Mononuclear cell (primary cell): Measurements from ENCODE around the gene MED29. TPM values are rescaled to one million over a fixed set of nuclear protein-coding genes. Genes with fewer than 3 reads are reported as not detected.

Source experiments
- H3K27me3 ChIP-seq: 2 replicates; pipeline ENCODE4 v1.6.0; 2011; ENCODE audit warnings: low read length, control low read depth; ENCODE audit not compliant: insufficient read depth
- H3K4me1 ChIP-seq: 2 replicates; pipeline ENCODE4 v1.5.1; 2011; ENCODE audit warnings: mild to moderate bottlenecking, low read length, control low read depth; ENCODE audit not compliant: insufficient read depth
- H3K4me3 ChIP-seq: 2 replicates; pipeline ENCODE4 v1.5.1; 2011; ENCODE audit warnings: mild to moderate bottlenecking, low read length, moderate library complexity
- H3K9me3 ChIP-seq: 2 replicates; pipeline ENCODE4 v1.5.1; 2011; ENCODE audit warnings: low read depth, mild to moderate bottlenecking, control low read depth, low read length
- total RNA-seq: library from RNA; depleted of rRNA; stranded (reverse); fragments of >200 nt; gene quantifications from one replicate; pipeline ENCODE4 v1.2.3, GENCODE V29; 2012

MED29 gene
- total RNA-seq, 1 donor: 21.9 TPM

- no peak overlapping the region for H3K4me3 ChIP-seq
- H3K9me3 ChIP-seq: no peaks in the 10 kb centered on the region
- no peaks in the 10 kb centered on the region for H3K4me1 ChIP-seq
- H3K27me3 ChIP-seq: no peaks in the 10 kb centered on the region
Observed at GRCh38 chr19:39381910-39382611, 9.1 kb upstream of the MED29 start.

GRCh38 chr19:39382991-39383828 lies 8.0 kb upstream of the MED29 start:
- Histone ChIP-seq H3K27me3 (no peaks in the 10 kb centered on the region), H3K4me1 (no peaks in the 10 kb centered on the region), H3K4me3 (no peak overlapping the region), H3K9me3 (no peaks in the 10 kb centered on the region)

DNA sequence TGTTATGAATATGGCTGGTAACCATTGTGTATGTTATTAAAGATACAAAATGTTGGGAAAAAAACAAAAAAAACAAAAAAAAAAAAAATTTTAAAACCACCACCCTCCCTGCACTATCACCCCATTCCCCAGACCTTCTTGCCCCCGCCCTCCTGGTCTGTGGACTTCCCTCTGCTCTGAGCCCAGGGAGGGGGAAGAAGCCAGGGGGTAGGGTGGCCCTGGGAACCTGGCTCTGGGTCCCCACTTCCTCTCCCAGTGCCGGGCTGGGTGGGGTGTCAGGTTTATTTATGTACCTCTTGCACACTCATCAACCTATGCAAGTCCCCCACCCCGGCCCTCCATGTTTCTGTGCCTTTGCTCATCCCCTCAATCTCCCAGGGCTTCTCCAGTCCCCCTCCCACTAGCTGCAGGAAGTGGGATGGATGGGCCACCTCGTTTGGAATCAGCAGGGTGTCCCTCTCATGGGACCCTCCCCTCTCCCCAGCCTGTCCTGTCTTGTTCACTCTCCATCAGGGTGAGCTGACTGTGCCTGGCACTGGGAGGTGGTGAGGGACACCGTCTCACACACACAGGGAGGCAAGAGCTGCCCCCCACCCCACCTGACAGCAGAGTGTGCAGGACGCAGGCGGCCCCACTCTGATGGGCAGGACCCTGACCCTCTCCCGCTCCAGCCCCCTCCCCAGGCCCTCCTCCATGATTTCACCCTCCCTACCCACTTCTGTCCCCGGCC lies 6.2 kb upstream of the MED29 start:
- H3K4me3 ChIP-seq: no peak overlapping the region
- peaks cover 9% of the 10 kb centered on the region for H3K4me1 ChIP-seq
- no peaks in the 10 kb centered on the region for H3K9me3 ChIP-seq
- H3K27me3 ChIP-seq: no peaks in the 10 kb centered on the region

- no peak overlapping the region for H3K4me3 ChIP-seq
- no peaks in the 10 kb centered on the region for H3K27me3 ChIP-seq
- H3K4me1 ChIP-seq: peaks cover 15% of the 10 kb centered on the region
- no peaks in the 10 kb centered on the region for H3K9me3 ChIP-seq
Observed at GRCh38 chr19:39385629-39386411, 5.4 kb upstream of the MED29 start.

- Histone ChIP-seq H3K27me3 (no peaks in the 10 kb centered on the region), H3K4me1 (peaks cover 15% of the 10 kb centered on the region), H3K9me3 (no peaks in the 10 kb centered on the region), H3K4me3 (no peak overlapping the region)
Observed at GRCh38 chr19:39386557-39386956, 4.6 kb upstream of the MED29 start.

- peaks cover 30% of the 10 kb centered on the region for H3K4me1 ChIP-seq
- H3K9me3 ChIP-seq: no peaks in the 10 kb centered on the region
- no peaks in the 10 kb centered on the region for H3K27me3 ChIP-seq
- no peak overlapping the region for H3K4me3 ChIP-seq
Observed at GRCh38 chr19:39388657-39389056, 2.5 kb upstream of the MED29 start.

DNA sequence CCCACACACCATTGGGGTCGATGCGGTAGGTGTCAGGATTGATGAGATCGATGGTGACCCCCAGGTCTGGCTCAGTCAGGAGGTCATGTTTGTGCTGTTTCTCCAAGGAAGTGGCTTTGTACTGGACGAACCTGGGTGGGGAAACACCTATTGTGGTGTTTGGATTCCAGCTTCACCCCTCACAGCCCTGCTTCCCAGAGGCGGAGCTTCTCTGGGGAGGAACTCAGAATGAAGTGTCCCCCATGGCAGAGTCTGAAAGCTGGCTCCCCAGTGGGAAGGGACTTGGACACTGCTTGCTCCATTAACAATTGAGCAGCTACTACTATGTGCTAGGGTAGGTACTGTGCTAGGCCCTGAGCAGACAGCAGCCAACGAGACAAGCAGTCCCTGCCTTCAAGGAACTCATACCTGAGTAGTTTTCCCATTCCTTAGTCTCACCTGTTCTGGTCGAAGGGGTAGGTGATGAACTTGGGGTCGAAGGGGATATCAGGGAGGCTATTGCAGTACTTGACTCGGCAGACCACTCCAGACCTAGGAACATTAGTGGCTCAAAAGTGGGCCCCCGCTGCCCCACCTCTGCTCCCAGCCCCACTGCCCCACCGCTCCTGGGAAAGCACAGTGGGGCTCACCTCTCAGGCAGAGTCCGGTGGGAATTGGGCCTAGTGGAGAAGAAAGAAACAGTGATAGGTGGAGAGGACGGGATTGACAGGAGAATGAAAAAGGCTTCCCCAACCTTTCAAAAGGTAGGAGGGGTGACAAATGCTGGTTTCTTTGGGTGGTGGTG lies 1.4 kb upstream of the MED29 start:
- Histone ChIP-seq H3K4me1 (peaks cover 34% of the 10 kb centered on the region), H3K9me3 (no peaks in the 10 kb centered on the region), H3K4me3 (peak overlapping the region; percentile 74), H3K27me3 (no peaks in the 10 kb centered on the region)

DNA sequence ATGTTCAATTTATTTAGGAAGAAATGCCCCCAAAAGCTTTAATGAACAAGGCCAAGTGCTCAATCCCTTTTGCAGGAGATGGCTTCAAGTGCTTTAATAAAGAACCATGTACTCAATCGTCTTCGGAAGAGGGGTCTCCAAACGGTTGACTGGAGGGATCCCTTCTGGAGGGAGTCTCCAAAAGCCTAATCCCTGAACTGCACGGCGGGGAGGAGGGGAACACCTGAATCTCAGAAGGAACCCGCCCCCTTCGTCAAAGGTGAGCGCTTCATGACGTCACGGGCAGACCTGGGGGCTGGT lies 777 bp upstream of the MED29 start:
- no peaks in the 10 kb centered on the region for H3K9me3 ChIP-seq
- no peaks in the 10 kb centered on the region for H3K27me3 ChIP-seq
- H3K4me1 ChIP-seq: peaks cover 34% of the 10 kb centered on the region
- peak overlapping the region; percentile 74 for H3K4me3 ChIP-seq

DNA sequence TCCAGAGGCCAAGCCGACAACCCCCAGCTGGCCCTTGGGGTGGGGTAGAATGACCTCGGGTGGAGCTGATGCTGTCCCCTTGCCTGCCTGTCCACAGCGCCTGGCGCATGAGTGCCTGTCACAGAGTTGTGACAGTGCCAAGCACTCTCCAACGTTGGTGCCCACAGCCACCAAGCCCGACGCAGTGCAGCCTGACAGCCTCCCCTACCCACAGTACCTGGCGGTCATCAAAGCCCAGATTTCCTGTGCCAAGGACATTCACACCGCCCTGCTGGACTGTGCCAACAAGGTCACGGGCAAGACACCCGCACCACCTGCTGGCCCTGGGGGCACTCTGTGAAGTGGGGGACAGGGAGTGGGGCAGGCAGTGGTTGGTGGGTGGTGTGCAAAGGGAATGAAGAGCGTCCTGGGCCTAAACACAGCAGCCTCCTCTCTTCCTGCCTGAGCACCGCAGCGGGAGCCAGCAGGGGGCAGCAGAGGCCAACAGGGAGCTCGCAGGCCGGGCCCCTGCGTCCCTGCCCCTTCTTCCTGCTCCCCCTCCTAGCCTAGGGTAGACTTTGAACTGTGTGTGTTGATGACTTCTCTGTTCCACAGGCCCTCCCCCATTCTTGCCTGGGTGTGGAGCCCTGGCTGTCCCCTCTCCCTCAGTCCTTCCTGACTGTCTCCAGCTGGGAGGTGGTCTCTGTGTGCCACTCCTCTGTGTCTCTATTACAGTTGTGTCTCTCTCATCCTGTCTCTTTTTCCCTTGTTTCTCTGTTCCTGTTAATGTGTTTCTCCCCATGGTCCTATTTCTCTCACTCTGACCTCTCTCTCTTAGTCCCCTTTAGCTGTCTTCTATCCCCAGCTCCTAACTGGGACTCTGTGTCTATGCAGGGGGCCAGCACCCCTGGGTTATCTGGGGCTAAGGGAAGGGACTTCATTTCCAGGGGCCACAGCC lies 6.5 kb downstream of the MED29 start:
- peaks cover 65% of the 10 kb centered on the region for H3K4me1 ChIP-seq

DNA sequence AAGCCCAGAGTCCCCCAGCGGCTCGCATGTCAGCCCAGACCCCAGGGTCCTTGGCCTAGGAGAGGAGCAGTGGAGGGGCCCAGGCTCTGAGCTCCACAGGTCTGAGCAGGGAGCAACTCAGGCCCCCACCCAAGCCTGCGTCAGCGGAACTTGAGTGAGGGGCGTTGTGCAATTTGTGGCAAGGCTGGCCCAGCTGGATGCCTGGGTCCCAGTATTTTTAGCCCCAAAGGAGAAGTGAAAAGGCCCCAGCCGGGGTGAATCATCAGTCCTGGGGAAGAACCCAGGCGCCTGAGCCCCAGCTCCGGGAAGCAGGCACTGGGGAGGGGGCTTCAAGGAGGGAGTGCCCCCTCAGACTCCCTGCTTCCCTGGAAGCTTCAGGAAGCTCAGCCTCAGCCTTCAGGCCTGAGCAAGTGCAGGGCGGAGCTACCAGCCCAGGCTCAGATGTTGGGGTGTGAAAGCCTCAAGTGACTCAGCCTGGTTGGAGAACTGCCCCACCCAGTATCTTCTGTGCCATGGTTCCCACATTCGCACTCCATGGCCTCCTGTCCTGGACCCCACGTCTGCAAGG lies 7.2 kb downstream of the MED29 start:
- Histone ChIP-seq H3K27me3 (no peaks in the 10 kb centered on the region), H3K4me3 (peak overlapping the region; percentile 24), H3K4me1 (peaks cover 68% of the 10 kb centered on the region)

More for the DNA sequence above, 6.5 kb downstream of the MED29 start:
- peak overlapping the region; percentile 24 for H3K4me3 ChIP-seq
- no peaks in the 10 kb centered on the region for H3K9me3 ChIP-seq
- H3K27me3 ChIP-seq: no peaks in the 10 kb centered on the region

DNA sequence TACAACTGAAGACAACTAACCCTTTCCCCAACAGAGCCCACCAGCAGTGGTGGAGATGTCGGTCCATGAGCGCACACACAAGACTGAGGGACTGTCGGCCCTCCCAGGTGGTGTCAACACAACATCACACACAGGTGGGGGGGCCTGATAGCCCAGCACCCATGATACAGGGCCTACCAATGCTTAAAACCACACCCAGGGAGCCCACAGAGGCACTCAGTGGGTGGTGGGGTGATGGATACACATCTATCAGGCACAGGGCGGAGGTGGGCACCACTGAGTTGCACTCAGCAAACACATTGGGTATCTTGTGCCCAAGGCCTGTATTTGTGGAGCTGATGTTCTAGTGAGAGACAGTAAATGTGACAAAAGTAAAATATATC lies 8.5 kb downstream of the MED29 start:
- Histone ChIP-seq H3K9me3 (no peaks in the 10 kb centered on the region), H3K4me1 (peaks cover 75% of the 10 kb centered on the region), H3K27me3 (no peaks in the 10 kb centered on the region), H3K4me3 (no peak overlapping the region)

More for the DNA sequence above, 7.2 kb downstream of the MED29 start:
- no peaks in the 10 kb centered on the region for H3K9me3 ChIP-seq

GRCh38 chr19:39400061-39400460 lies 8.9 kb downstream of the MED29 start:
- no peaks in the 10 kb centered on the region for H3K27me3 ChIP-seq
- H3K4me3 ChIP-seq: no peak overlapping the region
- no peaks in the 10 kb centered on the region for H3K9me3 ChIP-seq
- H3K4me1 ChIP-seq: peaks cover 79% of the 10 kb centered on the region

- Histone ChIP-seq H3K4me3 (no peak overlapping the region), H3K9me3 (no peaks in the 10 kb centered on the region)
Observed at GRCh38 chr19:39401070-39401548, 9.9 kb downstream of the MED29 start.

More at GRCh38 chr19:39401070-39401548, 9.9 kb downstream of the MED29 start:
- Histone ChIP-seq H3K27me3 (no peaks in the 10 kb centered on the region), H3K4me1 (peaks cover 89% of the 10 kb centered on the region)
